ENCODE measurements around the gene PCLAF. TPM values are rescaled to one million over a fixed set of nuclear protein-coding genes. Genes with fewer than 3 reads are reported as not detected.

PCLAF gene
- total and polyA plus RNA-seq, 2 donors (not counting 3 experiments of a cell fraction or from before 2014, with no cell fraction given) = 54.7 to 55.2 TPM

GRCh38 chr15:64429448-64429847 is 48.2 kb upstream of the PCLAF start:
- Histone ChIP-seq H2AFZ (ENCODE audit: low read depth, low read length) (no peak overlapping the region), H3K27me3 (ENCODE audit: control insufficient read depth in 2 of 2, insufficient read depth in 2 of 2, low read length in 2 of 2) (no peaks in the 10 kb centered on the region), H3K36me3 (ENCODE audit: control insufficient read depth in 2 of 2, extremely low read depth in 1 of 2, insufficient read depth in 2 of 2, low read length in 2 of 2) (peaks cover 0 to 8% of the 10 kb centered on the region in 2 experiments), H3K4me3 (replicated peaks in 1 of 3; ENCODE audit: insufficient read depth in 1 of 3, low read depth in 1 of 3, low read length in 3 of 3) (no peak overlapping the region), H3K4me2 (ENCODE audit: insufficient read depth, low read length) (no peak overlapping the region), H3K9ac (replicated peaks; ENCODE audit: extremely low read depth, insufficient read depth, low read length) (no peak overlapping the region), H3K79me2 (ENCODE audit: control insufficient read depth, insufficient read depth, low read length) (no peaks in the 10 kb centered on the region), H3K27ac (ENCODE audit: insufficient read depth, low read depth, low read length) (no peak overlapping the region), H3K9me3 (replicated peaks; ENCODE audit: control insufficient read depth, insufficient read depth, low read length) (no peaks in the 10 kb centered on the region), H3K9me1 (replicated peaks; ENCODE audit: control insufficient read depth, extremely low read depth, insufficient read depth, low read length) (no peaks in the 10 kb centered on the region), H3K4me1 (ENCODE audit: control insufficient read depth, extremely low read depth, insufficient read depth, low read length) (peaks cover 2% of the 10 kb centered on the region), H4K20me1 (replicated peaks; ENCODE audit: control insufficient read depth, extremely low read depth, insufficient read depth, low read length) (no peaks in the 10 kb centered on the region)
- intact Hi-C loops (cut with micrococcal nuclease) = no loop called here
- TF ChIP-seq MAX (IDR thresholded peaks at IDR 0.05; ENCODE audit: insufficient read depth, insufficient read length) (no peak), CTCF (IDR thresholded peaks at IDR 0.05; ENCODE audit: extremely low read depth in 1 of 2, insufficient read depth in 1 of 2, low read depth in 1 of 2, low read length in 2 of 2) (no peak), GATA2 (IDR thresholded peaks at IDR 0.05; ENCODE audit: insufficient read depth, insufficient read length, low read depth, low read length) (no peak), POLR2A (IDR thresholded peaks at IDR 0.05; ENCODE audit: low read depth, low read length) (no peak), POLR2AphosphoS5 (IDR thresholded peaks at IDR 0.05; ENCODE audit: insufficient read depth, low read depth, low read length) (no peak), FOS (IDR thresholded peaks at IDR 0.05; ENCODE audit: borderline replicate concordance, insufficient read depth, low read length) (no peak), EZH2 (IDR thresholded peaks at IDR 0.05; ENCODE audit: borderline replicate concordance, low read depth, low read length, severe bottlenecking) (no peak), JUN (IDR thresholded peaks at IDR 0.05; ENCODE audit: borderline replicate concordance, insufficient read depth, insufficient read length, low read depth) (no peak), MYC (IDR thresholded peaks at IDR 0.05; ENCODE audit: low read depth, low read length) (no peak)
- DNase-seq (ENCODE audit: low read depth, low spot score) = no peak
- no TSS peak for BruUV-seq (replicated peaks)
- ChIA-PET CTCF (interaction anchor here (1.4 to 4.7 kb wide), 2 partner anchors 252 to 299 kb away, joined by 3 to 53 read pairs; no protein-coding TSS in a partner anchor), POLR2A (no interaction called here)
- FAIRE-seq = peak; percentile 46
- dilution Hi-C loops (cut with MboI; ENCODE audit: extremely low pct_ligation_motif_present, low sequenced_read_pairs) = no loop called here

All from endothelial cell of umbilical vein (primary cell).